ENCODE data around the gene PTPN18.
"Not testable (repeated sequence)": the region's sequence is repeated elsewhere in the genome, so short reads cannot be mapped to it uniquely, and the experiment has no call there.

Gene PTPN18

DNA sequence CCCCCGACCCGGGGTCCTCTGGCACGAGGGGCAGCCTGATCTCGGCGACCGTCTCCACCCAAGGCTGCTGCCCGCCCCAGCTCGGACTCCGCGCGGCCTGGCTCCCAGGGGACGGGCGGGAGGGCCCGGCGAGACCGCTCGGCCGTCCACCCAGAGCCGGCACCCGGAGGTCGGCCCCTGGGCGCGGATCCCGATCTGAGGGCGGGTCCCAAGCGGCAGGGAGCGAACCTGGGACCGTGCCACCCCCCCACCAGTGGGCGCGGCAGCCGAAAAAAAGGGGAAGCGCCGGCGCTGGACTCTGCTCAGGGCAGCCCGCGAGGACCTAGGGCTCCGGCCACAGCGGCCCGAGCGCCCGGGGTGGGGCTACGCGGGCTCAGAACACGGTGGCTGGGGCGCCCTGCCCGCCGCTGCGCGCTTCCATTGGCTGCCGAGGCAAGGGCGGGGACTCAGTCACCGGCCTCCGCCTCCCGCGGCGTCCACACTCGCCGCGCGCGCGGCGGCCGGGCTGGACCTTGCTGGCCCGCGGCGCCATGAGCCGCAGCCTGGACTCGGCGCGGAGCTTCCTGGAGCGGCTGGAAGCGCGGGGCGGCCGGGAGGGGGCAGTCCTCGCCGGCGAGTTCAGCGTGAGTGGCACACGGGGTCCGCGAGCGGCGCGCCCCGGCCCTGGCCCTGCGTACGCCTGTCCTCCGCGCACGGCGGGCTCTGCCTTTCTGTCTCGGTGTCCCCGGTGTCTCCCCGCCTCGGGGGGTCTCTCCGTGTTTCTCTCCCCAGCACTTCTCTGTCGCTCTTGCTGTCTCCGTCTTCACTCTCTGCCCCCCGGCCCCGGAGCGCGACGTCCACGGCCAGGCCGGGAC, at the start of gene PTPN18:
PTPN18 (plus strand) TSS at position 479 of the 854 bp plus-strand sequence; CDS start at position 531, 52 bp downstream.
- DNase-seq (ENCODE audit: low spot score), result peak; percentile 91

GRCh38 chr2:130307850-130308249, 48.0 kb upstream of the PTPN18 start:
- no peak for DNase-seq (ENCODE audit: low spot score)

DNA sequence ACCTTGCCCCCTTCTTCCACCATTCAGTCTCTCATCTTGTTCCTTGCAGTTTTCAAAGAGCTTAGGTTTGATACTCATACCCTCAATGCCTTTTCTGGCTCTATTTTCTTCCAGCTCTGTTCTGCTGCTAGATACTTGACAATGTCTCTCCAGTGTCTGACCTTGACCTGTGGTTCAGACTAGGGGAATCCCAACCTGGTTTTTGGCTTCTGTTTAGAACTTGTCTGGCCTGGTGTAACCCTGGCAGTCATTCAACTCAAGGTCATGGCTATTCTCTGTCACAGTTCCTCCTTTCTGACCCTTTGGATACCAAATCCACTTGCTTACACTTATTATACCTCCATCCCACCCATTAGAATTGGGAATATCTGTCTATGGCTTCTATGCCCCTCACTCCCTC, 45.0 kb upstream of the PTPN18 start:
- no peak for DNase-seq (ENCODE audit: low spot score)

DNA sequence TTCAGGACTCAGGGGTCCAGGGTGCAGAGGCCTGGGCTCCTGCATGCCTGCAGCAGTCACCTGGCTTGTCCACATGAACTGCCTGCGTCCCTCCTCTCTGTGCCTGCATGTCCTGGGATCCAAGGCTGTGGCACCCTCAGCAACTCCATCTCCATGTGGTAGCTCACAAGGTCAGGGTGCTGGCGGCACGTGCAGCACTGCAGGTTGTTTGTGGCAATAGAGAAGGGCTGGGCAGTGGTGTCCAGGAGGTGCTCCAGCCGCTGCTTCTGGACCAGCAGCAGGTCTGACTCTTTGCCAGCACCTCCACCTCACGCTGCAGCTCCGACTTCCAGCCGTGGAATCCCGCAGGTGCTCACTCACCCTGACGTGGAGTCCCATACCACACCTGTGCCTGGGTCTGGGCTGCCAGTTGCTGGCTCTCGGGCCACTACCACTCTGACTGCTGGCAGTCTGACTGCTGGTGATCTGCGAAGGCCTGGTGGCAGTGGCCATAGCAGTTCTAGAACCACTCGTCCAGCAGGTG, 42.0 kb upstream of the PTPN18 start:
- DNase-seq (ENCODE audit: low spot score), result no peak

DNA sequence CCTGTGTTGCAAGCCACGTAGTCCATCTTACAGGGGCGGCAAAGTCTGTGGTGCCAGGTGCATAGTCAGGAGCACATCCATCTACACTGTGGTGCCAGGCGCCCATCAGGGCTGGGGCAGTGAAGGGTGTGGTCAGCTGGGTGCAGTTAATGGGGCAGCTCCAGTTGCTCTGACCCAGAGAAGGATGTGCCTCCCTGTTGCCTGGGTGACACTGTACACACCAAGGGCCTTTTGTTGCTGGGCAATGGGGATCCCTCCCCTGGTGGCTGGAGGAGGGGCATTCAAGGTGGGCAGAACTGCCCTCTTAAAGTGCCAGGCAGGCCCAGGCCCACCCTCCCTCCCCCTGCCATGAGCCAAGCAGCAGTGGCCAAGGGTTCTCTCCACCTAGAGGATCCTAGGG, 41.5 kb upstream of the PTPN18 start:
- no peak for DNase-seq (ENCODE audit: low spot score)

DNA sequence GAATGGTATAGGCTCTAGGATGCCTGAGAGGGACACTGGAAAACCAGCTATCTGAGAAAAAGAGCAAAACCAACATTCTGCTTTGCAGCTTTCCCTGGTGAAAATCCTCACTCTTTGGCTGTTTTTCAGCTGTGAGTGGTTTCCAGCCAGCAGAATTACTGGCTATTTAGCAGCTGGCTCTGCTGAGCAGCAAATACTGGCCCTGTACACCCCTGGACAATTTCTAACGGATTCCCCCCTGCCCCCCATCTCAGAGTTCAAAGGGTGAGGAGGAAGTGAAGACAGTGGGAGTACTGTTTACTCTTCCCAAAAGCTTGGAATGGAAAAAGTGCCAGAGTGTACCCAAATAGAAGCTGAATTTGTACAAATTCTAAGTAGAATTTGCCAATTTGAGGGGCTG, 39.3 kb upstream of the PTPN18 start:
- DNase-seq (ENCODE audit: low spot score), result no peak

GRCh38 chr2:130318906-130319305, 37.0 kb upstream of the PTPN18 start:
- no peak for DNase-seq (ENCODE audit: low spot score)

DNA sequence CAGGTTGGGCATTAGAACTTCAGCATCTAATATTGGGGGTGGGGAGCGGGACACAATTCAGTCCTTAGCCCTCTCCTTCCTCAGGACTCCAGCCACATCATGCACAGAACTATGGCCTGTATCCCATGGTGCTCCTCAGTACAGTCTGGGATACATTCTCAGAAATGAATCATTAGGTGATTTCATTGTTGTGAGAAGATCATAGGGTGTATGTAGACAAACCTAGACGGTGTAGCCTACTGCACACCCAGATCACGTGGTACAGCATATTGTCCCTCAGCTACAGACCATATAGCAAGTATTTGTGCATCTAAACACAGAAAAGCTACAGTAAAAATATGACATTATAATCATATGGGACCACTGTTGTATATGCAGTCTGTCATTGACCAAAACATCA, 36.3 kb upstream of the PTPN18 start:
- DNase-seq (ENCODE audit: low spot score), result no peak

DNA sequence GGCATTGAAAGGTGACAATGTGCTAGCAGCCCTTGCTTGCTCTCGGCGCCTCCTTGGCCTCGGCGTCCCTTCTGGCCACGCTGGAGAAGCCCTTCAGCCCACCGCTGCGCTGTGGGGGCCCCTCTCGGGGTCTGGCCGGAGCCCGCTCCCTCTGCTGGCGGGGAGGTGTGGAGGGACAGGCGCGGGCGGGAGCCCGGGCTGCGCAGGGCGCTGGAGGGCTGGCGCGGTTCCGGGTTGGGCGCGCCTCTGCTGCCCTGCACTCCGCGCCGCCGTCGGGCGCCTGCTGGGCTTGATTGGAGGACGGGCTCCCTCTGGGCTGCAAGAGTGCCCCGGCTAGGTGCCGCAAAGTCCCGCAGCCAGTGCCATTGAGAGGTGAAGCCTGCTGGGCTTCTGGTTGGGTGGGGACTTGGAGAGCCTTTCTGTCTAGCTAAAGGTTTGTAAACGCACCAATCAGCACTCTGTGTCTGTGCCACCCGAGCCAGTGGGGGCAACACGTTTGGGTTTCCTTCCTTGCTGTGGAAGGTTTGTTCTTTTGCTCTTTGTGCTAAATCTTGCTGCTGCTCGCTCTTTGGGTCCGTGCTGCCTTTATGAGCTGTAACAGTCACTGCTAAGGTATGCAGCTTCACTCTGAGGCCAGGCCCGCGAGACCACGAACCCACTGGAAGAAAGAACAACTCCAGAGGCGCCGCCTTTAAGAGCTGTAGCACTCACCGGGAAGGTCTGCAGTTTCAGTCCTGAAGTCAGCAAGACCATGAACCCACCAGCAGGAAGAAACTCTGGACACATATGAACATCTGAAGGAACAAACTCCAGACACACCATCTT, 27.9 kb upstream of the PTPN18 start:
- no peak for DNase-seq (ENCODE audit: low spot score)

- DNase-seq (ENCODE audit: low spot score), result no peak
Measured at GRCh38 chr2:130328710-130329109, 27.1 kb upstream of the PTPN18 start.

DNA sequence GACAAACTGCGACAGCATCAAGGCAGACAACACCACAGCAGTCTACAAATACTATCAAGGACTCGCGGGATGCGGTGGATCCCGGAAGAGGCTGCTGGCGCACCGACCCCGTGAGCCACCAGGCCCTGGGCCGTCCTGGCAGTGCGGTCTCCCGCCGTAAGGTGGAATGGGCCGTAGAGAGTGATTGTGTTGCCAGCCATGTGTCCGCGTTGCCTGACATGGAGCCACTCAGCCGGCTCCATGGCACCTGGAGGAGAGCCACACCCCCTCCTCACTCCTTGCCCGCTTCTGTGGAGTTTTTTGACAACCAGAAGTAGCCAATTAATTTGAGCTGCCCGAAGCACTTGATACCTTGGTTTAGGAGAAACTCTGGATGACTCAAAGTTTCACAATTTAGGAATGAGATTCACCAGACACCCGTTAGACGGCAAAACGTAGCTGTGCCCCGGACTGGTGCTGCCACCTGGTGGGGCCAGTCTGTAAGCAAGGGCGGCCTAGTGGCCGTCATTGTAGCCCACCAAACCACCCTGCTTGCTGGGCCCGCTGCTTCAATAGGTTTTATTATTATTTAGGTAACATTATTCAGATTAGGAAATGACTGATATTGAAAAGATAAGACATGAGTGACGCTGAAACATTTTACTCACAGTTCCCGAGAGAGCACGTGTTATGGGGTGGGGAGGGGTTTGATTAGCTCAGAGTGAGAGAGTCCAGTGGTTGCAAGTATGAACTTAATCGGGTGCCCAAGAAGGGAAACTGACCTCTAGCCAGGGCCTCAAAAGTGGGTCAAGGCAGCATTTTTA, 23.4 kb upstream of the PTPN18 start:
- DNase-seq (ENCODE audit: low spot score), result peak; percentile 71

GRCh38 chr2:130333253-130333652, 22.6 kb upstream of the PTPN18 start:
- DNase-seq (ENCODE audit: low spot score), result not testable (repeated sequence)

DNA sequence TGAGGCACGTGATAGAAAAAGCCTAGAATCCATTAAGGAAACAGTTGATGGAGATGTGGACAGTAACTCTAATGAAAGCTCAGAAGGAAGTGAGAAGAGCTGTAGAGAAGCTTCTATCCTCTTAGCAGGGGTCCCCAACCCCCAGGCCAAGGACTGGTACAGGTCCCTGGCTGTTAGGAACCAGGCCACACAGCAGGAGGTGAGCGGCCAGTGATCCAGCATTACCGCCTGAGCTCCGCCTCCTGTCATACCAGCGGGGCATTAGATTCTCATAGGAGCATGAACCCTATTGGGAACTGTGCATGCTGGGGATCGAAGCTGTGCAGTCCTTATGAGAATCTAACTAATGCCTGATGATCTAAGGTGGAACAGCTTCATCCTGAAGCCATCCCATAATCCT, 21.8 kb upstream of the PTPN18 start:
- no peak for DNase-seq (ENCODE audit: low spot score)

GRCh38 chr2:130335226-130335625, 20.6 kb upstream of the PTPN18 start:
- DNase-seq (ENCODE audit: low spot score), result no peak

DNA sequence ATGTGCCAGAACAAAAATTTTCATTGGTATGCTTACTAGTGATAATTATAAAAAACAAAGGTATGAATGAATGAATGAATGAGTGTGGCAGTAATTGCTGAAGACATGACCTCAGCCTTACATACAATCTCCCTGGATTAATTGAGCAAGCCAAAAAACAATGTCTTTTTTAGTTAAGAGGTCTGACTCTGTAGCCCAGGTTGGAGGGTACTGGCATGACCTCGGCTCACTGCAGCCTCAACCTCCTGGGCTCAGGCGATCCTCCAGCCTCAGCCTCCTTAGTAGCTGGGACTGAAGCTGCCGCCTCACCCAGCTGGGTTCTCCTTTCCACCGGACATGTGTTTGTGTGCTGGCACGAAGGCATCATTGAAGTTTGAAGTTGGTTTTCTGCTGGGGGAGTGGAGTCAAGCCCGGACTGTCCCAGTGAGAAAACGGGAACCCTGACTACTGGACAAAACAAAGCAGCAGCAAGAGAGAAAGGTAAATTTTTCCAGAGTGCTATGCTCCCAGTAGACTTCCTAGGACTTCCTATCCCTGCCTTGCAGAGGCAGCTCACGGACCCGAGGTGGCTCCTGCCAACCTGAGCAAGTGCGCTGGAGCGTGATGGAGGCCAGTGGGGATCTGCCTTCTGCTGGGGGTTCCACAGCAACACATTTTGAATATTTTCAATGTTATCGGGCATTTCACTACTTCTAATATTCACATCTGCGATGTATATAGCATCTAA, 19.5 kb upstream of the PTPN18 start:
- DNase-seq (ENCODE audit: low spot score), result peak; percentile 42

DNA sequence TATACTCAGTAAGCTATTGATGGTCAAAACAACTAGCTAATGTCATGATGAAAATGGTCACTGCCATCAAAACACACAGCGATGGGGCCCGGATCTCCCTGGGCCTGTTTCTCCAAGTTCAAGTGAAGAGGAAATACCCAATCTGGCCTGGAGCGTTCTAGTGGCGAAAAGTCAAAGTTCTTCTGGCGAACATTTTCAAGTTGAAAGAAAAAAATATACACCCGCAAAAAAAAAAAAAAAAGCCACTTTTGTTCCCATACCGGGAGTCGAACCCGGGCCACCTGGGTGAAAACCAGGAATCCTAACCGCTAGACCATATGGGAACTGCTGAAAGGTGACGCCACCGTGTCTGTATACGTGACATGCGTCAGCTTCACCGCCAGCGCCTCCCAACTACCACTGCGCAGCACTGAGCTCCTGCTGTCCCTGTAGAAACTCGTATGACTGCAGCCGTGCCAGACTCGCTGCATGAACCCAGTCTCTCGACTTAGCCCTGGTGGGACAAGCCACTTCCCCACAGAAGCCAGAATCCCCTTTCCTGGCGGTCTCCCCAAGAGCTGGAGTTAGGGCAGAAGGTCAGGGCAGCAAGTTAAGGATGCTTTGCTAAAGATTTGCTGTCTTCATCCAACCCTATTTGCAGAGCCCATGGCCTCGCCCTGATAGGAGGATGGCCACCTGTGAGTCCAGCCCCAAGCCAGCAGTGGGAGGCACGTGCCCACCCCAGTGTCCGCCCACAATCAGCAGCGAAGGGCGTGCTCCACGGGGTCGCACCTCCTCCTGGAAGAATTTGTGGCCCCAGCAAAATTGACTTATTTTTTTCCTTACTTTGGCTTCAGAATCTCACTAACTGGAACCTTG, 18.8 kb upstream of the PTPN18 start:
- peak; percentile 78 for DNase-seq (ENCODE audit: low spot score)

DNA sequence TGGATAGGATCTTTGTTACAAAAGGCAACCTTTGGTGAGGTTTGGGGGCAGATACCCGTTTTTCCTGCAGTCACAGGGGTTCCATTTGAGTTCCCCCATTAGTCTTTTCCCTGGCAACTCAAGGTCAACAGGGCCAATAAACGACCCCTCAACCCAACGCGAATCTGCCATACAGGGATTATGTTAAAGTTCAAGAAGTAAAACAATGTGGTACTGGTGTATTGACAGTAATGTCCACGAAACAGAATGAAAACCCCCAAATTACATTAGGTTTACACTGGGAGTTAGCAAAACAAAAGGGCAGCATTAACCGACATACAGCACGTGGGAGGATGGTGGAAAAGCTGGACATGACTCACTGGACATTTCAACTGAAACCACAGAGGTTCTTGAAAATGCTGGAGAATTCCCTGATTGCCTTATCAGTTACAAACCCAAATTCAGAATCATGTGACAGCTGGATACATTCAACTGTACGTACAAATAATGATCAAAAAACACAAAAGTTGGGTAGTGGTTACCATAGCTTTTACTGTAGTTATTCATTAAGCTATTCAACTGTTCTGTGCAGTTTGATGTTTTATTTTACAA, 18.0 kb upstream of the PTPN18 start:
- no peak for DNase-seq (ENCODE audit: low spot score)

- DNase-seq (ENCODE audit: low spot score), result no peak
Measured at GRCh38 chr2:130338793-130339345, 17.0 kb upstream of the PTPN18 start.

DNA sequence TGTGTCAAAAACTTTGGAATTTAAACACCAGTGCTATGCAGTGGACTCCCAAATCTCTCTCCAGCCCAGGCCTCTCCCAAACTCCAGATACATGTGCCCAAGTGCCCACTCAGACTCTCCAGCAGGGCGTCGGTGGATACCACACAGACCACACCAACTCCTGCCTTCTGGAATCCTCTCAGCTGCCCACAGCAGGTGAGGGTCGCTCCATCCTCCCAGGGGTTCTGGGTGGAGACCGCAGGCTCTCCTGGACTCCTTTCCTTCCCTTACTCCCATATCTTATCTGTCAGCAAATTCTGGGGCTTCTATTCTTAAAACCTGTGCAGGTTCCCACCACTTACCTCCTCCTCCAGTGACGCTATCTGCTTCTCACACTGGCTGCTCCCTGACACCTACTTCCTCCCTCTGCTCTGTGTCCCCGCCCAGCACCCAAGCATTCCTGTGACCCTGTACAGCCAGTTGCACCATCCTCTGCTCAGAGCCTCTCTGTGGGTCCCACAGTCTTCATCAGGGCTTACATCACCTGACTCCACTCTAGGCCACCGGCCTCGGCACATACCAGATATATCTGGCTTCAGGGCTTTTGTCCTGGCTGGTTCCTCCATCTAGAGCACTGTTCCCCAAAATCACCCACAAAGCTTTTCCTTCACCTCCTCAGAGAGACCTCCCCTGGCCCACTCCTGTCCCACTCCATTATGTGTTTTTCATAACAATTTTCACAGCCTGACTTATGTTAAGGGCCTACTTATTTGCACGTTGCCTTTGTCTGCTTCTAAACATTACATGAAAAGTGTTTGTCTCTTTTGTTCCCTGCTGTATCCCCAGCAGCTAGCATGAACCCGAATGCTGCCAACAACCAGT, 15.7 kb upstream of the PTPN18 start:
- no peak for DNase-seq (ENCODE audit: low spot score)
